Lung (tissue), 12 donors: Measurements from ENCODE around the gene NAV2. TPM values are rescaled to one million over a fixed set of nuclear protein-coding genes. Genes with fewer than 3 reads are reported as not detected.

Source experiments
- ATAC-seq: fragments of 200-7000 bp; cut with Tn5 transposase; one replicate; pipeline ENCODE4 v1.9.1; 2020; ENCODE audit warnings: moderate number of reproducible peaks; ENCODE audit not compliant: insufficient read depth, low FRiP score
- DNase-seq, 3 donors: peaks; one replicate each; pipeline ENCODE4 v3.0.0-alpha.2; 2013 to 2017
- H3K27ac ChIP-seq, 2 donors: one replicate each; pipeline ENCODE4 v1.5.1; 2013; ENCODE audit warnings: mild to moderate bottlenecking in 2 of 2, moderate library complexity in 2 of 2, control low read depth in 1 of 2, inconsistent platforms in 1 of 2, low read depth in 1 of 2, low read length in 1 of 2
- H3K27me3 ChIP-seq, 3 donors: one replicate each; pipeline ENCODE4 v1.5.1; 2013; ENCODE audit warnings: low read length in 2 of 3; ENCODE audit not compliant: control insufficient read depth in 3 of 3, insufficient read depth in 3 of 3
- H3K36me3 ChIP-seq, 4 donors: one replicate each; pipeline ENCODE4 v1.5.1; 2013; ENCODE audit warnings: low read length in 4 of 4, mild to moderate bottlenecking in 1 of 4, moderate library complexity in 1 of 4; ENCODE audit not compliant: control insufficient read depth in 4 of 4, insufficient read depth in 4 of 4
- H3K4me1 ChIP-seq, 5 donors: one replicate each; pipeline ENCODE4 v1.5.1; 2013; ENCODE audit warnings: low read length in 5 of 5, mild to moderate bottlenecking in 2 of 5, moderate library complexity in 1 of 5; ENCODE audit not compliant: control insufficient read depth in 5 of 5, insufficient read depth in 5 of 5
- H3K4me3 ChIP-seq: one replicate; pipeline ENCODE4 v1.5.1; 2013; ENCODE audit warnings: mild to moderate bottlenecking, control low read depth, moderate library complexity
- H3K9ac ChIP-seq, 2 donors: one replicate each; pipeline ENCODE4 v1.5.1; 2013; ENCODE audit warnings: low read length in 2 of 2, control low read depth in 1 of 2; ENCODE audit not compliant: insufficient read depth in 1 of 2
- H3K9me3 ChIP-seq, 4 donors: one replicate each; pipeline ENCODE4 v1.5.1; 2013; ENCODE audit warnings: low read length in 3 of 4, mild to moderate bottlenecking in 1 of 4, moderate library complexity in 1 of 4; ENCODE audit not compliant: control insufficient read depth in 4 of 4, insufficient read depth in 3 of 4
- WGBS, 2 donors: extraction: QIAGEN DNeasy Blood & Tissue Kit; methylation state at CpG; one replicate each; pipeline ENCODE4 v1.1.7; 2013; 5-methylcytosine and 5-hydroxymethylcytosine counted together
- polyA plus RNA-seq, 2 donors: library from polyadenylated mRNA; stranded (reverse); fragments of 200-250 nt; gene quantifications; one replicate each; pipeline ENCODE4 v1.2.1, GENCODE V29; 2013
- total RNA-seq, 2 donors: library from RNA; depleted of rRNA in 1 of 2; stranded (reverse); fragments of >200 nt in 1 of 2; gene quantifications; one replicate each; pipeline ENCODE4 v1.2.1, GENCODE V29; 2014 to 2021
- TF ChIP-seq, protein P1 (sequence below): IDR thresholded peaks from 2 replicates; pipeline ENCODE4 v1.5.1; 2012; ENCODE audit warnings: mild to moderate bottlenecking; ENCODE audit errors: control extremely low read depth, extremely low read depth
- donor health status: control.
- donor health status: control.
- donor health status: Bipolar disorder and iron deficiency.
- donor health status: healthy.
- donor health status: DM: yes; HTN: yes; CAD: no.

The NAV2 gene
- total and polyA plus RNA-seq, 4 donors, result 6.8 to 47.9 (median 20.2) TPM

DNA sequence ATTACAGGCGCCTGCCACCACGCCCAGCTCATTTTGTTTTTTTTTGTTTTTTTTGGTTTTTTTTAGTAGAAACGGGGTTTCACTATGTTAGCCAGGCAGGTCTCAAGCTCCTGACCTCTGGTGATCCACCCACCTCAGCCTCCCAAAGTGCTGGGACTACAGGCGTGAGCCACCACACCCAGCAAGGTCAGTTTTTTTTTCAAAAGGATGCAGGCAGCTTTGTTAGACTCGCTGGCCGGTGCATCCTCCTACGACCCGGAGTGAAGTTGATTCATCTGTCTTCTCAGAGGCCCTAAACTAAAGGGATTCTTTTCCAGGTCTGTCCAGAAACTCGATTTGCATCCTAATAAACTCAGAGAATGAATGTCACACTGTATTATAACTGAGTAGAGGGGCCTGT, 265.3 kb downstream of the NAV2 start:
- no peaks in the 10 kb centered on the region for H3K9me3 ChIP-seq
- 92 to 97% methylated on average over 9 of the region's 9 CpGs for WGBS, 2 donors
- H3K27me3 ChIP-seq, result no peaks in the 10 kb centered on the region
- no peak overlapping the region for H3K4me3 ChIP-seq
- DNase-seq, result no peak
- ATAC-seq, result no peak
- H3K36me3 ChIP-seq, result no peaks in the 10 kb centered on the region
- peak overlapping the region in 1 of 2 donors; percentile 52 for H3K27ac ChIP-seq
- TF ChIP-seq, protein P1, sequence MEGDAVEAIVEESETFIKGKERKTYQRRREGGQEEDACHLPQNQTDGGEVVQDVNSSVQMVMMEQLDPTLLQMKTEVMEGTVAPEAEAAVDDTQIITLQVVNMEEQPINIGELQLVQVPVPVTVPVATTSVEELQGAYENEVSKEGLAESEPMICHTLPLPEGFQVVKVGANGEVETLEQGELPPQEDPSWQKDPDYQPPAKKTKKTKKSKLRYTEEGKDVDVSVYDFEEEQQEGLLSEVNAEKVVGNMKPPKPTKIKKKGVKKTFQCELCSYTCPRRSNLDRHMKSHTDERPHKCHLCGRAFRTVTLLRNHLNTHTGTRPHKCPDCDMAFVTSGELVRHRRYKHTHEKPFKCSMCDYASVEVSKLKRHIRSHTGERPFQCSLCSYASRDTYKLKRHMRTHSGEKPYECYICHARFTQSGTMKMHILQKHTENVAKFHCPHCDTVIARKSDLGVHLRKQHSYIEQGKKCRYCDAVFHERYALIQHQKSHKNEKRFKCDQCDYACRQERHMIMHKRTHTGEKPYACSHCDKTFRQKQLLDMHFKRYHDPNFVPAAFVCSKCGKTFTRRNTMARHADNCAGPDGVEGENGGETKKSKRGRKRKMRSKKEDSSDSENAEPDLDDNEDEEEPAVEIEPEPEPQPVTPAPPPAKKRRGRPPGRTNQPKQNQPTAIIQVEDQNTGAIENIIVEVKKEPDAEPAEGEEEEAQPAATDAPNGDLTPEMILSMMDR, result no peak
- H3K4me1 ChIP-seq, result peaks cover 7 to 26% (median 19%) of the 10 kb centered on the region in 5 donors
- H3K9ac ChIP-seq, result no peak overlapping the region

DNA sequence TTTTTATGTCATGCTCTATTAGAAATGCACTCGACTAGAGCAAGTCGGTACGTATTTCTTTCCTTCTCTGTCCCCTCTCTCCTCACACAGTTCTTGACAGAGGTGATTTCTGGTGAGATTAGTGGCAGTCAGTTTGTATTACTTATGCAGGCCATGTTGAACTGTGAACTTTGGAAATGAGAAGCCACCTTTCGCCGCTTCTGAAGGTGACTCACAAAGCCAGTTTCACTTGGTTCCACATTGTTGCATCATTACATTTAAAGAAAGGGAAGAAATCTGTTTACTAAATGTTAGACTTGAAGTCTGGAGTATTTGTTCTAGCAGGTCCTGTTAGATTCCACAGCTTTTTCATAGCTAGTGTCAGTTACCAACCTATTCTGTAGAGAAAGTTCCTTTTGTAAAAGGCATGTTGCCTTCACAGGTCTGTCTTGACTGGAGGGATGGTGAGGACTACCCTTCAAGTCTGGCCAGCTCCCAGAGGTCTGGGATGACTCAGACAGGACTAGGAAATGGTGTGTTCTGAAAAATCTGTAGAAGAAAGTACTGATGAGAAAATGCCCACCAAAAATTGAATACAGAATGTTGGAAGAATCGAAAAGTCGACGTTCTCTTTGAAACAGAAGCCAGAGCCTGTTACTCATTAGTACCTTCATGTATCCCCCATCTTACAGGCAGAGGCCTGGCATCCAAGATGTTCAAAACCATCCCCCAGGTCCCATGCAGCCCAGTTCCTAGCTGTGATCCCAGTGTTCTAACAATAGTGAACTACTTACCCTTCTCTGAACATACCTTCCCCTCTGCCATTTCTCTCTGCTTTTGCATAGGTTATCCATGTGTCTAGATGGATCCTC, 266.3 kb downstream of the NAV2 start:
- TF ChIP-seq, protein P1, result no peak
- Histone ChIP-seq H3K36me3 (peaks cover 0 to 4% (median 0%) of the 10 kb centered on the region in 4 donors), H3K9me3 (no peaks in the 10 kb centered on the region), H3K27ac (peak overlapping the region; percentile 55 to 82), H3K9ac (no peak overlapping the region), H3K4me3 (no peak overlapping the region), H3K27me3 (no peaks in the 10 kb centered on the region), H3K4me1 (peaks cover 6 to 26% (median 19%) of the 10 kb centered on the region in 5 donors)
- whole genome bisulfite sequencing, 2 donors, result 69 to 84% methylated on average over 8 of the region's 8 CpGs
- peak; percentile 81 for ATAC-seq
- peak in 2 of 3 donors; percentile 43 to 60 for DNase-seq

DNA sequence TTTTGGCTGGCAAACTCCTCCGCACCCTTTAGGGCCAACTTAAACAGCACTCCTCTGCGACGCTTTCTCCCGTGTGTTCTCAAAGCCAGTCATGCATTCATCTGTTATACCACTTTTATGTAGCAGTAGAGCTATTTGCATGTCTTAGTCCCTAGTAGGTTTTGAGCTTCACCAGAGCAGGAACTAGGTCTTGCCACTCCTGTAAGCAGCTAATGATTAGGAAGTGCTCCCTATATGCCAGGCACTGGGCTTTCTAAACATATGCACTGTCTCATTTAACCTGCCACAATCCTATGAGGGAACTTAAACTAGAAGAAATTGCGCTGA, 266.8 kb downstream of the NAV2 start:
- H3K27ac ChIP-seq, result peak overlapping the region; percentile 55 to 82
- WGBS, 2 donors, result 93 to 95% methylated on average over 5 of the region's 5 CpGs
- DNase-seq (no peak), ATAC-seq (no peak)
- no peak overlapping the region for H3K4me3 ChIP-seq
- peaks cover 0 to 4% (median under 1%) of the 10 kb centered on the region in 4 donors for H3K36me3 ChIP-seq
- no peak overlapping the region for H3K9ac ChIP-seq
- peaks cover 6 to 26% (median 19%) of the 10 kb centered on the region in 5 donors for H3K4me1 ChIP-seq
- H3K9me3 ChIP-seq, result no peaks in the 10 kb centered on the region
- no peaks in the 10 kb centered on the region for H3K27me3 ChIP-seq
- TF ChIP-seq, protein P1, result no peak
